Epithelial cell of prostate (primary cell): ENCODE results near the gene FOLR2.
"Not testable (repeated sequence)": the region's sequence is repeated elsewhere in the genome, so short reads cannot be mapped to it uniquely, and the experiment has no call there.

Source experiments
- DNase-seq: peaks from one replicate; pipeline ENCODE4 v3.0.0-alpha.2; 2011; ENCODE audit warnings: low read depth, low spot score
- H3K27ac ChIP-seq: fragments of 450-650 bp; 2 replicates; pipeline ENCODE4 v1.5.1; 2017; ENCODE audit warnings: mild to moderate bottlenecking

The FOLR2 gene

DNA sequence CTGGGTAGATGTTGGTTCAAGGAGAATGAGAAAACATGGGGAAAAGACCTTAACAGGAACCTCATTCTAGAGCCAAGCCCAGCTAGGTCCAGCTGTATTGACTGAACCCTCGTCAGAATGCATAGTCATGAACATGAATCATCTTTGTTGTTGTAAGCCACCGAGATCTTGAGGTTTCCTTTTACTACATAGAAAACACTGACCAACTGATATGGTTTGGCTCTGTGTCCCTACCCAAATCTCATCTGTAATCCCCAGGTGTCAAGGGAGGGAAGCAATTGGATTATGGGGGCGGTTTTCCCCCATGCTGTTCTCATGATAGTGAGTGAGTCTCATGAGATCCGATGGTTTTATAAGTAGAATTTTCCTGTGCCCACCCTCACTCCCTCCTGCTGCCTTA is 46.8 kb downstream of the FOLR2 start:
- DNase-seq: peak; percentile 27
- no peak overlapping the region for H3K27ac ChIP-seq

DNA sequence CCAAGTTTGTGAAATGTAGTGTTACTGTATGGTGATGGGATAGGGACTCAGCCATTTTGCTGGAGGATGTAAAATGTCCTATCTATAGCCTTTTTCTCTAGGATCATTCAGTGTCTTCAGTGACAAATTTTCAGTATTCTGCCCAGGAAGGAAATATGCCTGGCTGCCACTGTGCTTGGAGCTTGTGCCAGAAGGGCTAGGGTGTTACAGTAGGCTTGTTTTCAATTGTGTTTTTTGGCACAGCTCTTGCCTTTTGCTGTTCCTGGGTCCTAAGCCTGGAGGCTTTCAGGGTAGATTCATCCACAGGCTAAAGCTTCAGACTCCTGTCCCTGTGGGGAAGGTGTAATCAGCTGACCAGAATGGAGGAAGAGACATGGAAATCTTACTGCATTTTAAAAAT is 49.4 kb downstream of the FOLR2 start:
- H3K27ac ChIP-seq: no peak overlapping the region
- no peak for DNase-seq

GRCh38 chr11:72266960-72267359 is 50.4 kb downstream of the FOLR2 start:
- H3K27ac ChIP-seq, DNase-seq: not testable (repeated sequence)

GRCh38 chr11:72267956-72268617 is 51.5 kb downstream of the FOLR2 start:
- DNase-seq: no peak
- no peak overlapping the region for H3K27ac ChIP-seq
